ENCODE results near the gene ZNF397.

DNA sequence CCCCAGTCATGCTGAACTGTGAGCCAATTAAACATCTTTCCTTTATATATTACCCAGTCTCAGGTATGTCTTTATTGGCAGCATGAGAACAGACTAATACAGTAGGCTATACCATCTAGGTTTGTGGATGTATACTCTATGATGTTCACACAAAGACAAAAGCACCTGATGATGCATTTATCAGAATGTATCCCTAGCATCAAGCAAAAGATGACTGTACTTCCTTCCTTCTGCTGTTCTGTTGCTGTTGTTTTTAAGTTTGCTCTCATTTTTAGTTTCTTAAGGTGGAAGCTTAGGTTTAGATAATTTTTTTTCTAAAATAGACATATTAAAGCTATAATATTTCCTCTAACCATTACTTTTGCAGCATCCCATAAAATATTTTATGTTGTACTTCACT is 36.8 kb downstream of the ZNF397 start:
- TF ChIP-seq, protein P1, sequence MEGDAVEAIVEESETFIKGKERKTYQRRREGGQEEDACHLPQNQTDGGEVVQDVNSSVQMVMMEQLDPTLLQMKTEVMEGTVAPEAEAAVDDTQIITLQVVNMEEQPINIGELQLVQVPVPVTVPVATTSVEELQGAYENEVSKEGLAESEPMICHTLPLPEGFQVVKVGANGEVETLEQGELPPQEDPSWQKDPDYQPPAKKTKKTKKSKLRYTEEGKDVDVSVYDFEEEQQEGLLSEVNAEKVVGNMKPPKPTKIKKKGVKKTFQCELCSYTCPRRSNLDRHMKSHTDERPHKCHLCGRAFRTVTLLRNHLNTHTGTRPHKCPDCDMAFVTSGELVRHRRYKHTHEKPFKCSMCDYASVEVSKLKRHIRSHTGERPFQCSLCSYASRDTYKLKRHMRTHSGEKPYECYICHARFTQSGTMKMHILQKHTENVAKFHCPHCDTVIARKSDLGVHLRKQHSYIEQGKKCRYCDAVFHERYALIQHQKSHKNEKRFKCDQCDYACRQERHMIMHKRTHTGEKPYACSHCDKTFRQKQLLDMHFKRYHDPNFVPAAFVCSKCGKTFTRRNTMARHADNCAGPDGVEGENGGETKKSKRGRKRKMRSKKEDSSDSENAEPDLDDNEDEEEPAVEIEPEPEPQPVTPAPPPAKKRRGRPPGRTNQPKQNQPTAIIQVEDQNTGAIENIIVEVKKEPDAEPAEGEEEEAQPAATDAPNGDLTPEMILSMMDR (IDR thresholded peaks at IDR 0.05; ENCODE audit: low read depth, low read length, poor library complexity, severe bottlenecking): no peak
- TF ChIP-seq EZH2phosphoT487 (IDR thresholded peaks at IDR 0.05; ENCODE audit: borderline replicate concordance, low read length): no peak

Data from DOHH2 (cell line).